ENCODE data around the gene NAALADL2.
"Not testable (repeated sequence)": the region's sequence is repeated elsewhere in the genome, so short reads cannot be mapped to it uniquely, and the experiment has no call there.

Gene NAALADL2

DNA sequence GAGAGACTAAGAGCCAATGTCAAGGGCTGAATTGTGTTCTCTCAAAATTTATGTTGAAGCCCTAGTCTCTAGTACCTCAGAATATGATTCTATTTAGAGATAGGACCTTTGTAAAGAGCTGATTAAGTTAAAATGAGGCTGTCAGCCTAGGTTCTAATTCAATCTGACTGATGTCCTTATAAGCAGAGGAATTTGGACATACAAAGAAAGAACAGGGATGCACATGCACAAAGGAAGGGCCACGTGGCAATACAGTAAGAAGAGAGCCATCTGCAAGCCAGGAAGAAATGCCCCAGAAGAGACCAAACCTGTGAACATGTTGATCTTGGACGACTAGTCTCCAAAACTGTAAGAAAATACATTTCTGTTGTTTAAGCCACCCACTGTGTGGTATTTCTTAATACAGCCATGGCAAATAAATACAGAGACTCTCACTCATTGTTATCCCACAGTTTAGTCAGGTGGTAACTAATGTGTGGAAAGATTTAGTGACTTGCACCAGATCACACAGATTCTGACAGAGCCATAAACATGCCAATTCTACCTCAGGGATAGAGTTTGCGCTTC is 652.2 kb downstream of the NAALADL2 start:
- TF ChIP-seq, protein P1, sequence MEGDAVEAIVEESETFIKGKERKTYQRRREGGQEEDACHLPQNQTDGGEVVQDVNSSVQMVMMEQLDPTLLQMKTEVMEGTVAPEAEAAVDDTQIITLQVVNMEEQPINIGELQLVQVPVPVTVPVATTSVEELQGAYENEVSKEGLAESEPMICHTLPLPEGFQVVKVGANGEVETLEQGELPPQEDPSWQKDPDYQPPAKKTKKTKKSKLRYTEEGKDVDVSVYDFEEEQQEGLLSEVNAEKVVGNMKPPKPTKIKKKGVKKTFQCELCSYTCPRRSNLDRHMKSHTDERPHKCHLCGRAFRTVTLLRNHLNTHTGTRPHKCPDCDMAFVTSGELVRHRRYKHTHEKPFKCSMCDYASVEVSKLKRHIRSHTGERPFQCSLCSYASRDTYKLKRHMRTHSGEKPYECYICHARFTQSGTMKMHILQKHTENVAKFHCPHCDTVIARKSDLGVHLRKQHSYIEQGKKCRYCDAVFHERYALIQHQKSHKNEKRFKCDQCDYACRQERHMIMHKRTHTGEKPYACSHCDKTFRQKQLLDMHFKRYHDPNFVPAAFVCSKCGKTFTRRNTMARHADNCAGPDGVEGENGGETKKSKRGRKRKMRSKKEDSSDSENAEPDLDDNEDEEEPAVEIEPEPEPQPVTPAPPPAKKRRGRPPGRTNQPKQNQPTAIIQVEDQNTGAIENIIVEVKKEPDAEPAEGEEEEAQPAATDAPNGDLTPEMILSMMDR (conservative IDR thresholded peaks at IDR 0.05; ENCODE audit: low read depth, low read length): no peak
- DNase-seq (ENCODE audit: low read depth): no peak
- no peak overlapping the region for H3K4me3 ChIP-seq (ENCODE audit: low read length)

- no peak for DNase-seq (ENCODE audit: low read depth)
- TF ChIP-seq, protein P1 (conservative IDR thresholded peaks at IDR 0.05; ENCODE audit: low read depth, low read length): no peak
- H3K4me3 ChIP-seq (ENCODE audit: low read length): no peak overlapping the region
These were observed 653.6 kb downstream of the NAALADL2 start for GRCh38 chr3:175512700-175513099.

GRCh38 chr3:175518459-175518858 is 659.3 kb downstream of the NAALADL2 start:
- no peak overlapping the region for H3K4me3 ChIP-seq (ENCODE audit: low read length)
- DNase-seq (ENCODE audit: low read depth): no peak
- TF ChIP-seq, protein P1 (conservative IDR thresholded peaks at IDR 0.05; ENCODE audit: low read depth, low read length): no peak

- TF ChIP-seq, protein P1 (conservative IDR thresholded peaks at IDR 0.05; ENCODE audit: low read depth, low read length): no peak
- DNase-seq (ENCODE audit: low read depth): no peak
- no peak overlapping the region for H3K4me3 ChIP-seq (ENCODE audit: low read length)
These were observed 662.3 kb downstream of the NAALADL2 start for GRCh38 chr3:175521406-175521805.

DNA sequence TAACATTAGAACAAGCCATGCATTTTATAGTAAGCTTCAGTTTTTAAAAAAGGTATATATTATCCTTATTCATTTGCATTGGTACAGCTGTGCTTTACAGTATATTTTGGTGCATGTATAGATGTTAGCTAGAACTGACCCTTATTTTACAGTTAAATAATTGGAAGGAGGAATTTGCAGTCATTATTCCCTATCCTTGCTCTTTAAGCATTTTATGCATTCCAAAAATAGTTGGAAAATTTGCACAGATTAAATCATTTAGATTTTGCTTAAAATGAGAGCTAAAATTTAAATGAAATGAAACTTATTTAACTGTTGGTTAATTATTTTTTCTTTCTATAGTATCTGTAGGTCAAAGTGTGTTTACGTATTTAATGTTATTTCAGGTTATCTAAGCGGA is 667.1 kb downstream of the NAALADL2 start:
- peak overlapping the region; percentile 63 for H3K4me3 ChIP-seq (ENCODE audit: low read length)
- no peak for DNase-seq (ENCODE audit: low read depth)

GRCh38 chr3:175526609-175527280 is 667.6 kb downstream of the NAALADL2 start:
- H3K4me3 ChIP-seq (ENCODE audit: low read length): peak overlapping the region; percentile 63
- TF ChIP-seq, protein P1 (conservative IDR thresholded peaks at IDR 0.05; ENCODE audit: low read depth, low read length): no peak
- DNase-seq (ENCODE audit: low read depth): no peak

More for the DNA sequence above, 667.1 kb downstream of the NAALADL2 start:
- TF ChIP-seq, protein P1 (conservative IDR thresholded peaks at IDR 0.05; ENCODE audit: low read depth, low read length): no peak

DNA sequence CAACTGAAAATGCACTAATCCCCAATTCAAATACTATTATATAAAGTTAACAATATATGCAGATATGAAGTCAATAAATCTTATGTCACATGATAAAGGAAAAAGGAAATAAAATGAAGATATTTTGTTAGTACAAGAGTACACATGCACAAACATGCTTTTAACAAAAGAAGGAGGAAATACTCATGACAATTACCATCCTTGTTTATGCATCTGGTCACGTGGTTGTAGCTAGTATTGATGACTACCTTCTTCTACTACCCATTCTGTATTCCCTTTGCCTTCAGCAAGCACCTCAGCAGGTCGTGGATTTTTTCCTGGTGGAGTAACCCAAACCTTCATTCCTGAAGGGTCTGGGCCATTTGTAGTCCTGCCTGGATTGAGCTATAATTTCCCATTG is 669.6 kb downstream of the NAALADL2 start:
- DNase-seq (ENCODE audit: low read depth); H3K4me3 ChIP-seq (ENCODE audit: low read length): not testable (repeated sequence)

All from retinal pigment epithelial cell (primary cell).